NB4 (cell line): ENCODE data around the gene CCDC33.

ENCODE experiments used
- DNase-seq: peaks from one replicate; pipeline ENCODE4 v3.0.0; 2010; ENCODE audit warnings: low read depth
- H3K4me3 ChIP-seq: one replicate; pipeline ENCODE4 v1.5.1; 2011; ENCODE audit warnings: mild to moderate bottlenecking, low read depth, low read length, moderate library complexity
- CTCF ChIP-seq: IDR thresholded peaks from one replicate; pipeline ENCODE4 v1.5.1; 2012; ENCODE audit warnings: low read depth, low read length
- MAX ChIP-seq: IDR thresholded peaks from 2 replicates; pipeline ENCODE4 v1.6.1; 2011; ENCODE audit warnings: low read depth, low read length
- MYC ChIP-seq: IDR thresholded peaks from 2 replicates; pipeline ENCODE4 v1.6.1; 2011; ENCODE audit warnings: low read depth, low read length
- POLR2A ChIP-seq: IDR thresholded peaks from 2 replicates; pipeline ENCODE4 v1.6.1; 2011; ENCODE audit warnings: mild to moderate bottlenecking; ENCODE audit not compliant: insufficient read length; ENCODE audit errors: extremely low read depth

CCDC33 gene

GRCh38 chr15:74283368-74283767 is 47.2 kb downstream of the CCDC33 start:
- H3K4me3 ChIP-seq: no peak overlapping the region
- DNase-seq: no peak
- no peak for TF ChIP-seq CTCF
- TF ChIP-seq MAX: no peak
- TF ChIP-seq POLR2A: no peak
- no peak for TF ChIP-seq MYC

- H3K4me3 ChIP-seq: no peak overlapping the region
- TF ChIP-seq MYC: no peak
- no peak for TF ChIP-seq MAX
- no peak for TF ChIP-seq POLR2A
- TF ChIP-seq CTCF: no peak
These were observed 53.5 kb downstream of the CCDC33 start for GRCh38 chr15:74289671-74290070.

GRCh38 chr15:74290645-74291044 is 54.5 kb downstream of the CCDC33 start:
- no peak overlapping the region for H3K4me3 ChIP-seq
- DNase-seq: no peak
- TF ChIP-seq MYC (no peak), CTCF (no peak)

More at GRCh38 chr15:74289671-74290070, 53.5 kb downstream of the CCDC33 start:
- DNase-seq: no peak

- DNase-seq: peak; percentile 96
- peak overlapping the region; percentile 29 for H3K4me3 ChIP-seq
- TF ChIP-seq MYC (peak; percentile 96), POLR2A (no peak), MAX (peak; percentile 97), CTCF (no peak)
These were observed 55.3 kb downstream of the CCDC33 start for GRCh38 chr15:74291101-74292071.

GRCh38 chr15:74293021-74293810 is 57.1 kb downstream of the CCDC33 start:
- no peak for TF ChIP-seq POLR2A
- no peak for TF ChIP-seq MAX
- TF ChIP-seq MYC: no peak
- no peak for TF ChIP-seq CTCF
- no peak overlapping the region for H3K4me3 ChIP-seq
- no peak for DNase-seq
